ENCODE results near the gene IPO4. TPM values are rescaled to one million over a fixed set of nuclear protein-coding genes. Genes with fewer than 3 reads are reported as not detected.

Gene IPO4
- total and polyA plus RNA-seq, 2 of the 13 experiments (the other 11 are each of a cell fraction or from before 2014, with no cell fraction given): 39.0 to 179 TPM

DNA sequence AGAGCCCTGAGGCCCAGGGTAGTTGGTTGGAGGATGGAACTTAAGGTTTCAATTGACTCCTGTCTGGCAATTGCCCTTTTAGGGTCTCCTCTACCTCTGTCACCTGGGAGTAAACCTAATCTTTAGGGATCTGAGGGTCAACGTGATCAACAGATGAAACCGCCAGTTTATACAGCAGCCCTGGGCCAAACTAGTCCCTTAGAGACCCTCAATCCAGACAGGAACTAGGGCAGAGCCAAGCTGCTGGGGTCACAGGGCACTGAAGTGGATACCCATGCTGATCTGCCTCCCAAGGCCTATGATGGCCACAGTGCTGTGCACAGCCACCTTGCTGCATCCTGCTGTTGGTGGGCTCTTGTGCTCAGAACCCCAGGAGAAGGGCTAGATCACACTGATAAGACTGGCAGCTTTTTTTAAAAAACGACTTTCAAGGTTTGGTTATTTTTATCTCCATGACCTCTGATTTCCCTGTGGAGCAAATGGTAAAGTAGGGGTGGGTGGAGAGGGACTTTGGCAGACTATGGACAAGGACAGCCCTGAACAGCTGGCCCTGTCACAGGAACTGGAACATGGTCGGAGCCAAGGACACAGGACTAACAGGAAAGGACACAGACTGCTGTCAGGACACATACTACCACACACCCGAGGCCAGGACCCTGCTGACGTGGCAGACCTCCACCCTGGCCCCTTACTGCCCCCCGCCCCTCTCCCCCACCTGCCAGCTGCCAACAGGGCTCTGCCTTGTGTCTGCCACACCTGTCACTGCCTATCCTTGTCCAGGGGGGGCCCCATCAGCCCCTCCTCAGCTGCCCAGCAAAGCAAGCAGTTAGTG, 57.7 kb downstream of the IPO4 start (continued):
- TF ChIP-seq, protein P1, sequence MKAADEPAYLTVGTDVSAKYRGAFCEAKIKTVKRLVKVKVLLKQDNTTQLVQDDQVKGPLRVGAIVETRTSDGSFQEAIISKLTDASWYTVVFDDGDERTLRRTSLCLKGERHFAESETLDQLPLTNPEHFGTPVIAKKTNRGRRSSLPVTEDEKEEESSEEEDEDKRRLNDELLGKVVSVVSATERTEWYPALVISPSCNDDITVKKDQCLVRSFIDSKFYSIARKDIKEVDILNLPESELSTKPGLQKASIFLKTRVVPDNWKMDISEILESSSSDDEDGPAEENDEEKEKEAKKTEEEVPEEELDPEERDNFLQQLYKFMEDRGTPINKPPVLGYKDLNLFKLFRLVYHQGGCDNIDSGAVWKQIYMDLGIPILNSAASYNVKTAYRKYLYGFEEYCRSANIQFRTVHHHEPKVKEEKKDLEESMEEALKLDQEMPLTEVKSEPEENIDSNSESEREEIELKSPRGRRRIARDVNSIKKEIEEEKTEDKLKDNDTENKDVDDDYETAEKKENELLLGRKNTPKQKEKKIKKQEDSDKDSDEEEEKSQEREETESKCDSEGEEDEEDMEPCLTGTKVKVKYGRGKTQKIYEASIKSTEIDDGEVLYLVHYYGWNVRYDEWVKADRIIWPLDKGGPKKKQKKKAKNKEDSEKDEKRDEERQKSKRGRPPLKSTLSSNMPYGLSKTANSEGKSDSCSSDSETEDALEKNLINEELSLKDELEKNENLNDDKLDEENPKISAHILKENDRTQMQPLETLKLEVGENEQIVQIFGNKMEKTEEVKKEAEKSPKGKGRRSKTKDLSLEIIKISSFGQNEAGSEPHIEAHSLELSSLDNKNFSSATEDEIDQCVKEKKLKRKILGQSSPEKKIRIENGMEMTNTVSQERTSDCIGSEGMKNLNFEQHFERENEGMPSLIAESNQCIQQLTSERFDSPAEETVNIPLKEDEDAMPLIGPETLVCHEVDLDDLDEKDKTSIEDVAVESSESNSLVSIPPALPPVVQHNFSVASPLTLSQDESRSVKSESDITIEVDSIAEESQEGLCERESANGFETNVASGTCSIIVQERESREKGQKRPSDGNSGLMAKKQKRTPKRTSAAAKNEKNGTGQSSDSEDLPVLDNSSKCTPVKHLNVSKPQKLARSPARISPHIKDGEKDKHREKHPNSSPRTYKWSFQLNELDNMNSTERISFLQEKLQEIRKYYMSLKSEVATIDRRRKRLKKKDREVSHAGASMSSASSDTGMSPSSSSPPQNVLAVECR (CRISPR knock-in tag; IDR thresholded peaks at IDR 0.05; ENCODE audit: borderline replicate concordance): peak; percentile 89
- TF ChIP-seq, protein P2, sequence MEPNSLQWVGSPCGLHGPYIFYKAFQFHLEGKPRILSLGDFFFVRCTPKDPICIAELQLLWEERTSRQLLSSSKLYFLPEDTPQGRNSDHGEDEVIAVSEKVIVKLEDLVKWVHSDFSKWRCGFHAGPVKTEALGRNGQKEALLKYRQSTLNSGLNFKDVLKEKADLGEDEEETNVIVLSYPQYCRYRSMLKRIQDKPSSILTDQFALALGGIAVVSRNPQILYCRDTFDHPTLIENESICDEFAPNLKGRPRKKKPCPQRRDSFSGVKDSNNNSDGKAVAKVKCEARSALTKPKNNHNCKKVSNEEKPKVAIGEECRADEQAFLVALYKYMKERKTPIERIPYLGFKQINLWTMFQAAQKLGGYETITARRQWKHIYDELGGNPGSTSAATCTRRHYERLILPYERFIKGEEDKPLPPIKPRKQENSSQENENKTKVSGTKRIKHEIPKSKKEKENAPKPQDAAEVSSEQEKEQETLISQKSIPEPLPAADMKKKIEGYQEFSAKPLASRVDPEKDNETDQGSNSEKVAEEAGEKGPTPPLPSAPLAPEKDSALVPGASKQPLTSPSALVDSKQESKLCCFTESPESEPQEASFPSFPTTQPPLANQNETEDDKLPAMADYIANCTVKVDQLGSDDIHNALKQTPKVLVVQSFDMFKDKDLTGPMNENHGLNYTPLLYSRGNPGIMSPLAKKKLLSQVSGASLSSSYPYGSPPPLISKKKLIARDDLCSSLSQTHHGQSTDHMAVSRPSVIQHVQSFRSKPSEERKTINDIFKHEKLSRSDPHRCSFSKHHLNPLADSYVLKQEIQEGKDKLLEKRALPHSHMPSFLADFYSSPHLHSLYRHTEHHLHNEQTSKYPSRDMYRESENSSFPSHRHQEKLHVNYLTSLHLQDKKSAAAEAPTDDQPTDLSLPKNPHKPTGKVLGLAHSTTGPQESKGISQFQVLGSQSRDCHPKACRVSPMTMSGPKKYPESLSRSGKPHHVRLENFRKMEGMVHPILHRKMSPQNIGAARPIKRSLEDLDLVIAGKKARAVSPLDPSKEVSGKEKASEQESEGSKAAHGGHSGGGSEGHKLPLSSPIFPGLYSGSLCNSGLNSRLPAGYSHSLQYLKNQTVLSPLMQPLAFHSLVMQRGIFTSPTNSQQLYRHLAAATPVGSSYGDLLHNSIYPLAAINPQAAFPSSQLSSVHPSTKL (CRISPR knock-in tag; IDR thresholded peaks at IDR 0.05): peak; percentile 71
- TF ChIP-seq ZFP36L1 (CRISPR knock-in tag; IDR thresholded peaks at IDR 0.05): peak; percentile 65; the same call in 1 of the 2 replicates
- TF ChIP-seq ZNF3 (CRISPR knock-in tag; IDR thresholded peaks at IDR 0.05): no peak
- no peak for TF ChIP-seq ZNF20 (CRISPR knock-in tag; IDR thresholded peaks at IDR 0.05)
- TF ChIP-seq, protein P3, sequence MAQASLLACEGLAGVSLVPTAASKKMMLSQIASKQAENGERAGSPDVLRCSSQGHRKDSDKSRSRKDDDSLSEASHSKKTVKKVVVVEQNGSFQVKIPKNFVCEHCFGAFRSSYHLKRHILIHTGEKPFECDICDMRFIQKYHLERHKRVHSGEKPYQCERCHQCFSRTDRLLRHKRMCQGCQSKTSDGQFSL (CRISPR knock-in tag; IDR thresholded peaks at IDR 0.05): no peak
- TF ChIP-seq, protein P4, sequence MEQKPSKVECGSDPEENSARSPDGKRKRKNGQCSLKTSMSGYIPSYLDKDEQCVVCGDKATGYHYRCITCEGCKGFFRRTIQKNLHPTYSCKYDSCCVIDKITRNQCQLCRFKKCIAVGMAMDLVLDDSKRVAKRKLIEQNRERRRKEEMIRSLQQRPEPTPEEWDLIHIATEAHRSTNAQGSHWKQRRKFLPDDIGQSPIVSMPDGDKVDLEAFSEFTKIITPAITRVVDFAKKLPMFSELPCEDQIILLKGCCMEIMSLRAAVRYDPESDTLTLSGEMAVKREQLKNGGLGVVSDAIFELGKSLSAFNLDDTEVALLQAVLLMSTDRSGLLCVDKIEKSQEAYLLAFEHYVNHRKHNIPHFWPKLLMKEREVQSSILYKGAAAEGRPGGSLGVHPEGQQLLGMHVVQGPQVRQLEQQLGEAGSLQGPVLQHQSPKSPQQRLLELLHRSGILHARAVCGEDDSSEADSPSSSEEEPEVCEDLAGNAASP (CRISPR knock-in tag; IDR thresholded peaks at IDR 0.05; ENCODE audit: borderline replicate concordance): peak; percentile 49; the same call in 1 of the 2 replicates
- TF ChIP-seq, protein P5, sequence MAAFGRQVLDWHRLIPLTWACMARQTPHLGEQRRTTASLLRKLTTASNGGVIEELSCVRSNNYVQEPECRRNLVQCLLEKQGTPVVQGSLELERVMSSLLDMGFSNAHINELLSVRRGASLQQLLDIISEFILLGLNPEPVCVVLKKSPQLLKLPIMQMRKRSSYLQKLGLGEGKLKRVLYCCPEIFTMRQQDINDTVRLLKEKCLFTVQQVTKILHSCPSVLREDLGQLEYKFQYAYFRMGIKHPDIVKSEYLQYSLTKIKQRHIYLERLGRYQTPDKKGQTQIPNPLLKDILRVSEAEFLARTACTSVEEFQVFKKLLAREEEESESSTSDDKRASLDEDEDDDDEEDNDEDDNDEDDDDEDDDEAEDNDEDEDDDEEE (CRISPR knock-in tag; IDR thresholded peaks at IDR 0.05): 0 out of 2 replicates have a peak, but pooled peaks have one; percentile 37
- TF ChIP-seq SIX1 (CRISPR knock-in tag; IDR thresholded peaks at IDR 0.05; ENCODE audit: borderline replicate concordance): 0 out of 2 replicates have a peak, but pooled peaks have one; percentile 33
- peak; percentile 72; the same call in 1 of the 2 replicates for TF ChIP-seq ZNF891 (CRISPR knock-in tag; IDR thresholded peaks at IDR 0.05)
- TF ChIP-seq, protein P6, sequence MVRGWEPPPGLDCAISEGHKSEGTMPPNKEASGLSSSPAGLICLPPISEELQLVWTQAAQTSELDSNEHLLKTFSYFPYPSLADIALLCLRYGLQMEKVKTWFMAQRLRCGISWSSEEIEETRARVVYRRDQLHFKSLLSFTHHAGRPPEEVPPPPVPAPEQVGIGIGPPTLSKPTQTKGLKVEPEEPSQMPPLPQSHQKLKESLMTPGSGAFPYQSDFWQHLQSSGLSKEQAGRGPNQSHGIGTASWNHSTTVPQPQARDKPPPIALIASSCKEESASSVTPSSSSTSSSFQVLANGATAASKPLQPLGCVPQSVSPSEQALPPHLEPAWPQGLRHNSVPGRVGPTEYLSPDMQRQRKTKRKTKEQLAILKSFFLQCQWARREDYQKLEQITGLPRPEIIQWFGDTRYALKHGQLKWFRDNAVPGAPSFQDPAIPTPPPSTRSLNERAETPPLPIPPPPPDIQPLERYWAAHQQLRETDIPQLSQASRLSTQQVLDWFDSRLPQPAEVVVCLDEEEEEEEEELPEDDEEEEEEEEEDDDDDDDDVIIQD (CRISPR knock-in tag; IDR thresholded peaks at IDR 0.05; ENCODE audit: low read depth): peak; percentile 80; the same call in 1 of the 2 replicates
- no peak for TF ChIP-seq HDAC1 (CRISPR knock-in tag; IDR thresholded peaks at IDR 0.05)
- peak; percentile 37 for TF ChIP-seq ZNF781 (CRISPR knock-in tag; IDR thresholded peaks at IDR 0.05; ENCODE audit: borderline replicate concordance, not compliant biosample characterization)

Measured in HepG2 (cell line).